Measurements from ENCODE around the gene NYAP1. TPM values are rescaled to one million over a fixed set of nuclear protein-coding genes. Genes with fewer than 3 reads are reported as not detected.
"Not testable (repeated sequence)": the region's sequence is repeated elsewhere in the genome, so short reads cannot be mapped to it uniquely, and the experiment has no call there.

NYAP1 gene
- total RNA-seq, 4 donors from 2014 or later, result 8.8 to 21.3 (median 11.4) TPM

DNA sequence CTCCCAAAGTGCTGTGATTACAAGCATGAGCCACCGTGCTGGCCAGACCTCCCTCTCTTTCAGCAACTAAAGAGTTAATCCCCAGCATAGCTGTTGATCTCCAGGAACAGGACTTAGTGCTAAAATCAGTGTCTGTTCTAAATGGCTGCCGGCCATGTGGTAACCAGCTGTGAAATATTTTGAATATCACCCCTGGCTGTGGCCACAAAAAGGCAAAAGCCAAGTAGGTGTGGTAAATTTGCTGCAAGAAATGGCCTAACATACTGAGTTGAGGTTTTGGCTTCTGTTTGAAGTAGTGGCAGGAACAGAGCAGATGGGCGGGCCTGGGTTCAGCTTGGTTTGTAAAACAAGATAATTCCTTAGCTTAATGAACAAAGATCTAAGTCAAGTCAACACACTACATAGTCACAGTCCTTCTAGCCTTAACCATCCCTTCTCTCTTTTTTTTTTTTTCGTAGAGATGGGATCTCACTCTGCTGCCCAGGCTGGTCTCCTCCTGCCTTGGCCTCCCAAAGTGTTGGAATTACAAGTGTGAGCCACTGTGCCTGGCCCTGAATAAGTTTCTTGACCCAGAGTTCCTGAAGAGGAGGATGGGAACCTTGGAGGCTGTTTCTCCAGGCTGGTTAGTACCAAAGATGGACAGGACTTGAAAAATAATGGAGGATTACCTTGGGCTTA is 32.5 kb downstream of the NYAP1 start:
- H3K4me3 ChIP-seq, result no peak overlapping the region
- TF ChIP-seq, protein P1, sequence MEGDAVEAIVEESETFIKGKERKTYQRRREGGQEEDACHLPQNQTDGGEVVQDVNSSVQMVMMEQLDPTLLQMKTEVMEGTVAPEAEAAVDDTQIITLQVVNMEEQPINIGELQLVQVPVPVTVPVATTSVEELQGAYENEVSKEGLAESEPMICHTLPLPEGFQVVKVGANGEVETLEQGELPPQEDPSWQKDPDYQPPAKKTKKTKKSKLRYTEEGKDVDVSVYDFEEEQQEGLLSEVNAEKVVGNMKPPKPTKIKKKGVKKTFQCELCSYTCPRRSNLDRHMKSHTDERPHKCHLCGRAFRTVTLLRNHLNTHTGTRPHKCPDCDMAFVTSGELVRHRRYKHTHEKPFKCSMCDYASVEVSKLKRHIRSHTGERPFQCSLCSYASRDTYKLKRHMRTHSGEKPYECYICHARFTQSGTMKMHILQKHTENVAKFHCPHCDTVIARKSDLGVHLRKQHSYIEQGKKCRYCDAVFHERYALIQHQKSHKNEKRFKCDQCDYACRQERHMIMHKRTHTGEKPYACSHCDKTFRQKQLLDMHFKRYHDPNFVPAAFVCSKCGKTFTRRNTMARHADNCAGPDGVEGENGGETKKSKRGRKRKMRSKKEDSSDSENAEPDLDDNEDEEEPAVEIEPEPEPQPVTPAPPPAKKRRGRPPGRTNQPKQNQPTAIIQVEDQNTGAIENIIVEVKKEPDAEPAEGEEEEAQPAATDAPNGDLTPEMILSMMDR (IDR thresholded peaks at IDR 0.05), result no peak
- peak in 1 of 2 donors; percentile 90 for TF ChIP-seq EP300 (IDR thresholded peaks at IDR 0.05)
- DNase-seq (ENCODE audit: low spot score in 2 of 2), result peak; percentile 60 to 81
- no peaks in the 10 kb centered on the region for H3K27me3 ChIP-seq
- peak overlapping the region in 2 of 4 donors; percentile 76 to 77 for H3K27ac ChIP-seq
- 30 to 44% methylated on average over 4 of the region's 4 CpGs for WGBS, 2 donors
- H3K4me1 ChIP-seq, result peaks cover 0 to 21% (median 11%) of the 10 kb centered on the region in 4 donors
- no peaks in the 10 kb centered on the region for H3K9me3 ChIP-seq
- no peaks in the 10 kb centered on the region for H3K36me3 ChIP-seq

DNA sequence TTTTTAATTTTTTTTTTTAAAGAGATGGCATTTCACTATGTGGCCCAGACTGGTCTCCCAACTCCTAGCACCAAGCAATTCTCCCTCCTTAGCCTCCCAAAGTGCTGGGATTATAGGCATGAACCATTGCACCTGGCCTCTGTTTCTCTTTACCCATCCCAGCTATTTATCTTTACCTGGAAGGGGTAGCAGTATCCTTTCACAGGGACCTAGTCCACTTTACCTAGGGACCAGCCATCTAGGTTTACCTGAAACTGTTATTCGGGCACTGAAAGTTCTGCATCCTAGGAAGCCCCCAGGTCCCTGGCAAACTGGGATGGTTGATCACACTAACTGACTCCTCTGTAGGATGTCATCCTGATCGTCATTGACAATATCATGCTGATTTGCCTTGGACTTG is 33.6 kb downstream of the NYAP1 start:
- H3K9me3 ChIP-seq, result no peaks in the 10 kb centered on the region

DNA sequence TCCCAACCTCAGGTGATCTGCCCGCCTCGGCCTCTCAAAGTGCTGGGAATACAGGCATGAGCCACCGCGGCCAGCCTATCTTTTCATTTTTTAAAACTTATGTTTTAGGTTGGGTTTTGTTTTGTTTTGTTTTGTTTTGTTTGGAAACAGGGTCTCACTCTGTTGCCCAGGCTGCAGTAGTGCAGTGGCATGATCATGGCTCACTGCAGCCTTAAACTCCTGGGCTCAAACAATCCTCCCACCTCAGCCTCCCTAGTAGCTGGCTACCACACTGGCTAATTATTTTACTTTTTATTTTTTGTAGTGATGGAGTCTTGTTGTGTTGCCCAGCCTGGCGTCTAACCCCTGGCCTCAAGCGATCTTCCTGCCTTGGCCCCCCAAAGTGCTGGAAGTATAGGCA is 35.9 kb downstream of the NYAP1 start:
- Histone ChIP-seq H3K4me3 (no peak overlapping the region), H3K4me1 (peaks cover 0 to 21% (median 11%) of the 10 kb centered on the region in 4 donors), H3K27me3 (no peaks in the 10 kb centered on the region), H3K9me3 (no peaks in the 10 kb centered on the region), H3K27ac (no peak overlapping the region), H3K36me3 (no peaks in the 10 kb centered on the region)
- 86 to 90% methylated on average over 6 of the region's 6 CpGs for WGBS, 2 donors
- no peak for DNase-seq (ENCODE audit: low spot score in 2 of 2)
- TF ChIP-seq, protein P1 (IDR thresholded peaks at IDR 0.05), result no peak
- TF ChIP-seq POLR2A (IDR thresholded peaks at IDR 0.05) (no peak), EP300 (IDR thresholded peaks at IDR 0.05) (no peak)

More for the DNA sequence above, 33.6 kb downstream of the NYAP1 start:
- 71 to 78% methylated on average over 2 of the region's 2 CpGs for WGBS, 2 donors
- Histone ChIP-seq H3K4me3 (no peak overlapping the region), H3K36me3 (no peaks in the 10 kb centered on the region), H3K27ac (no peak overlapping the region), H3K27me3 (no peaks in the 10 kb centered on the region), H3K4me1 (peaks cover 0 to 21% (median 11%) of the 10 kb centered on the region in 4 donors)
- DNase-seq (ENCODE audit: low spot score in 2 of 2), result no peak
- TF ChIP-seq, protein P1 (IDR thresholded peaks at IDR 0.05), result no peak
- TF ChIP-seq EP300 (IDR thresholded peaks at IDR 0.05) (no peak), POLR2A (IDR thresholded peaks at IDR 0.05) (no peak)

DNA sequence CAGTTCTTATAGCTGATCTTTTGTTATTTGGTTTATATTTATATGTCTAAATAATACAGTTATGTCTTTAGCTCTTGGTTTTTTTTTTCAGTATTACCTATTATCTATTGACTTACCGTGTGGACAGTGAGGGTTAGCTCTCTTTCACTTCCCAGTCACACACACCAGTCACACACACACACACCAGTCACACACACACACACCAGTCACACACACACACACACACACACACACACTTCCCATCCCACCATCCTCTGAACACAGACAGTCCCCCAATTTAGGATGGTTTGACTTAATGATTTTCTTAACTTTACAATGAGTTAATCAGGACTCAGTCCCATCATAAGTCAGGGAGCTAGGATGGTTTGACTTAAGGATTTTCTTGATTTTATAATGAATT is 36.4 kb downstream of the NYAP1 start:
- no peak overlapping the region for H3K27ac ChIP-seq
- H3K4me1 ChIP-seq, result peaks cover 0 to 20% (median 11%) of the 10 kb centered on the region in 4 donors
- no peak overlapping the region for H3K4me3 ChIP-seq
- 13 to 18% methylated on average over 1 of the region's 1 CpG for WGBS, 2 donors
- DNase-seq (ENCODE audit: low spot score in 2 of 2), result no peak
- no peaks in the 10 kb centered on the region for H3K36me3 ChIP-seq
- TF ChIP-seq POLR2A (IDR thresholded peaks at IDR 0.05) (no peak), EP300 (IDR thresholded peaks at IDR 0.05) (no peak)
- TF ChIP-seq, protein P1 (IDR thresholded peaks at IDR 0.05), result no peak
- no peaks in the 10 kb centered on the region for H3K9me3 ChIP-seq
- no peaks in the 10 kb centered on the region for H3K27me3 ChIP-seq

DNA sequence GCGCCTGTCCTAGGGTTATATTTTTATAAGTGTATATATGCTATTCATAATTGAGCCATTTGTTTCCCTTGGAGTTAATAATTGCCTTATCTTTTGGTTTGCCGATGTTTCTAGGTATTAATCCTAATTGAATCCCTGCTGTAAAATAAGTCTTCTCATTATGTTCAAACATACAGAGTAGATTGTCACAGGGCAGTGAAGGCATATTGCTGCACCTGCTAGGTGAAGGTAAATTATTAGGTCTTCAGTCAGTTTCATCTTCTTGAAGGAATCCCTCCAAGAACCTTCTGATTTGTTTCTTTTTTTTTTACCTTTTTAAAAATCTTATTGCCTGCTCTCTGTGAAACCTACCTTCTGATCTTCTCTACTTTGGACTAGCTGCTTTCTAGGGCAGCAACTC is 37.3 kb downstream of the NYAP1 start:
- H3K4me1 ChIP-seq, result peaks cover 0 to 10% (median 4%) of the 10 kb centered on the region in 4 donors
- no peaks in the 10 kb centered on the region for H3K9me3 ChIP-seq
- no peaks in the 10 kb centered on the region for H3K36me3 ChIP-seq
- H3K27ac ChIP-seq, result no peak overlapping the region
- TF ChIP-seq POLR2A (IDR thresholded peaks at IDR 0.05) (no peak), EP300 (IDR thresholded peaks at IDR 0.05) (no peak)
- TF ChIP-seq, protein P1 (IDR thresholded peaks at IDR 0.05), result no peak
- no peak for DNase-seq (ENCODE audit: low spot score in 2 of 2)
- WGBS, 2 donors, result 90 to 98% methylated on average over 2 of the region's 2 CpGs
- H3K27me3 ChIP-seq, result no peaks in the 10 kb centered on the region
- H3K4me3 ChIP-seq, result no peak overlapping the region

DNA sequence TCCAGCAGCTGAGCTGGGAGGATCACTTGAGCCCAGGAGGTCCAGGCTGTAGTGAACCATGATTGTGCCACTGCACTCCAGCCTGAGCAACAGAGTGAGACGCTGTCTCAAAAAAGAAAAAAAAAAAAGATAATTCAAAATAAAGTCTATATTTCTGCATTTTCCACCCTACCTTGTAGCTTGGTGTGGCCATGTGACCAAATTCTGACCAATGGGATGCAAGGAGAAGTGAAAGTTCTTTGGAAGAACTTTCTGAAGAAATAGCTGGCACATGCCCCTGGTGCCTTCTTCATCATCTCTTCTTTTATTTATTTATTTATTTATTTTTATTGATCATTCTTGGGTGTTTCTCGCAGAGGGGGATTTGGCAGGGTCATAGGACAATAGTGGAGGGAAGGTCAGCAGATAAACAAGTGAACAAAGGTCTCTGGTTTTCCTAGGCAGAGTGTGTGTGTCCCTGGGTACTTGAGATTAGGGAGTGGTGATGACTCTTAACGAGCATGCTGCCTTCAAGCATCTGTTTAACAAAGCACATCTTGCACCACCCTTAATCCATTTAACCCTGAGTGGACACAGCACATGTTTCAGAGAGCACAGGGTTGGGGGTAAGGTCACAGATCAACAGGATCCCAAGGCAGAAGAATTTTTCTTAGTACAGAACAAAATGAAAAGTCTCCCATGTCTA is 38.3 kb downstream of the NYAP1 start:
- not testable (repeated sequence) for H3K36me3 ChIP-seq, H3K27me3 ChIP-seq, H3K9me3 ChIP-seq, H3K4me1 ChIP-seq, H3K4me3 ChIP-seq, H3K27ac ChIP-seq
- peak in 1 of 2 donors; percentile 40 for DNase-seq (ENCODE audit: low spot score in 2 of 2)
- WGBS, 2 donors, result 62 to 66% methylated on average over 2 of the region's 3 CpGs

DNA sequence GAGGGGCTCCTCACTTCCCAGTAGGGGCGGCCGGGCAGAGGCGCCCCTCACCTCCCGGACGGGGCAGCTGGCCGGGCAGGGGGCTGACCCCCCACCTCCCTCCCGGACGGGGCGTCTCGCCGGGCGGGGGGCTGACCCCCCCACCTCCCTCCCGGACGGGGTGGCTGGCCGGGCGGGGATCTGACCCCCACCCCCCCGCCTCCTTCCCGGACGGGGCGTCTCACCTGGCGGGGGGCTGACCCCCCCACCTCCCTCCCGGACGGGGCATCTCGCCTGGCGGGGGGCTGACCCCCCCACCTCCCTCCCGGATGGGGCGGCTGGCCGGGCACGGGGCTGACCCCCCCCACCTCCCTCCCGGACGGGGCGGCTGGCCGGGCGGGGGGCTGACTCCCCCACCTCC is 39.5 kb downstream of the NYAP1 start:
- not testable (repeated sequence) for H3K36me3 ChIP-seq; H3K4me3 ChIP-seq; DNase-seq (ENCODE audit: low spot score in 2 of 2); H3K9me3 ChIP-seq; H3K4me1 ChIP-seq; H3K27ac ChIP-seq; H3K27me3 ChIP-seq
- no CpG with 5 or more reads among the region's 34 CpGs for WGBS, 2 donors
